RWPE1 (cell line): Measurements from ENCODE around the gene FAM83D.

Experiments used
- CTCF ChIA-PET: fragments of 350-600 bp; sonication (Branson Sonifier 250); formaldehyde crosslinking; extraction: SDS; loops from one replicate; lab custom pipeline; 2021; lab: Yijun Ruan, JAX
- POLR2A ChIA-PET: fragments of 400-600 bp; formaldehyde crosslinking; extraction: SDS; loops from one replicate; lab custom pipeline; 2020; ENCODE audit warnings: antibody characterized with exemption; ENCODE audit not compliant: low non-redundant PET; lab: Yijun Ruan, JAX
- DNase-seq: peaks from one replicate; pipeline ENCODE4 v3.0.0; 2012; ENCODE audit warnings: low spot score
- H3K27ac ChIP-seq: fragments of 450-650 bp; 2 replicates; pipeline ENCODE4 v1.5.1; 2017
- TF ChIP-seq, protein P1 (sequence below): fragments of 450-650 bp; conservative IDR thresholded peaks from 2 replicates; pipeline ENCODE4 v1.5.1; 2017; ENCODE audit warnings: low read depth, mild to moderate bottlenecking

FAM83D gene

DNA sequence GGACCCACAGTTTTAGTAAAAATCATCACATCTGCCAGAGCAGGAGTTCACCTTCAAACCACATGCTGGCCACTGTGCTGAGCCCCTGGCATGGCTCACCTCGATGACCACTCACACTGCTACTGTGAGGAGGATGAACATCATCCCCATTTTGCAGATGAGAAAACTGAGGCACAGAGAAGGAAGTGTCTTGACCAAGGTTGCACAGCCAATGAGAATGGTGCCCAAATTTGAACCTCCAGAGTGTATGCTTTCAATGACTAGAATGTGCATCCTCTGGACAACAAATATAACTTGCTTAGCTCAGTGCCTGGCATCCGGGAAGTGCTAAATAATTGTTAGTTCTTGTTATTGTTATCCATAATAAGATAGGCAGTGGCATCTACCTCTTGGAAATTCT is 37.2 kb upstream of the FAM83D start:
- no peak for DNase-seq
- CTCF ChIA-PET: interaction anchor here (1.0 kb wide), 1 partner anchor 37 kb away, joined by 3 read pairs; the partner anchor contains the start of gene FAM83D
- no peak overlapping the region for H3K27ac ChIP-seq
- TF ChIP-seq, protein P1, sequence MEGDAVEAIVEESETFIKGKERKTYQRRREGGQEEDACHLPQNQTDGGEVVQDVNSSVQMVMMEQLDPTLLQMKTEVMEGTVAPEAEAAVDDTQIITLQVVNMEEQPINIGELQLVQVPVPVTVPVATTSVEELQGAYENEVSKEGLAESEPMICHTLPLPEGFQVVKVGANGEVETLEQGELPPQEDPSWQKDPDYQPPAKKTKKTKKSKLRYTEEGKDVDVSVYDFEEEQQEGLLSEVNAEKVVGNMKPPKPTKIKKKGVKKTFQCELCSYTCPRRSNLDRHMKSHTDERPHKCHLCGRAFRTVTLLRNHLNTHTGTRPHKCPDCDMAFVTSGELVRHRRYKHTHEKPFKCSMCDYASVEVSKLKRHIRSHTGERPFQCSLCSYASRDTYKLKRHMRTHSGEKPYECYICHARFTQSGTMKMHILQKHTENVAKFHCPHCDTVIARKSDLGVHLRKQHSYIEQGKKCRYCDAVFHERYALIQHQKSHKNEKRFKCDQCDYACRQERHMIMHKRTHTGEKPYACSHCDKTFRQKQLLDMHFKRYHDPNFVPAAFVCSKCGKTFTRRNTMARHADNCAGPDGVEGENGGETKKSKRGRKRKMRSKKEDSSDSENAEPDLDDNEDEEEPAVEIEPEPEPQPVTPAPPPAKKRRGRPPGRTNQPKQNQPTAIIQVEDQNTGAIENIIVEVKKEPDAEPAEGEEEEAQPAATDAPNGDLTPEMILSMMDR: no peak
- POLR2A ChIA-PET: no interaction called here

DNA sequence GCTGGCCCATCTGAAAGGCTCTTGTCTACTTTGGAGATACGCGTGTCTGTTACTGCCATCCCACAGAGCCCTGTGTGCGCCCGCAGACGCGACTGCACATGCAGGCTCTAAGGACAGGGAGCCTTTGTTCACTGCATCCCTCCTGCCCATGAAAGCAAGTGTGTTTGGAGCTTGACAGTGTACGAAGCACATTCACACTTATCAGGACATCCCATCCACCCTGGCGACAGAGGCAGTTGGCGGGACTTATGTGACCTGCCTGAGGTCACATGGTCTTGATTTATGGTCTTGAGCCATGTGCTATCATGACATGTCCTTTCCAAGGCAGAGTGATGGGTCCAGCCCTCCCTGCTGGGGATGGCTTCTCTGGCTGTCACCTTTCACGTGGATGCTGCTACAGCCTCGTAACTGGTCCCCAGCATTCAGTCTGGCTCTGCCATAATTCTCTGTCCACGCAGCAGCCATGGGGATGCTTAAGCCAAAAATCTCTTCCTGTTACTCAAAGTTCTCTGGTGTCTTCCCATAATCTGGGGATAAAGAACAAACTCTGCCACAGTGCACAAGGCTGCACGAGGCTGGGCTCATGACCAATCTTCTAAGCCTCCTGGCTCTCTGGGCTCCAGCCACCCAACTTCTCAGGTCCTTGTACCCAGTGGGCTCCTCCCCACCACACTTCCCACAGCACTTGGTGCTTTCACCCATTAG is 36.3 kb upstream of the FAM83D start:
- TF ChIP-seq, protein P1: no peak
- POLR2A ChIA-PET: interaction anchor here (0.6 kb wide), 1 partner anchor 464 kb away, joined by 4 read pairs; no protein-coding TSS in a partner anchor
- CTCF ChIA-PET: interaction anchor here (0.6 to 1.0 kb wide), 2 partner anchors 36 to 278 kb away, joined by 3 read pairs; partner anchors contain the start of gene FAM83D
- DNase-seq: no peak
- no peak overlapping the region for H3K27ac ChIP-seq

DNA sequence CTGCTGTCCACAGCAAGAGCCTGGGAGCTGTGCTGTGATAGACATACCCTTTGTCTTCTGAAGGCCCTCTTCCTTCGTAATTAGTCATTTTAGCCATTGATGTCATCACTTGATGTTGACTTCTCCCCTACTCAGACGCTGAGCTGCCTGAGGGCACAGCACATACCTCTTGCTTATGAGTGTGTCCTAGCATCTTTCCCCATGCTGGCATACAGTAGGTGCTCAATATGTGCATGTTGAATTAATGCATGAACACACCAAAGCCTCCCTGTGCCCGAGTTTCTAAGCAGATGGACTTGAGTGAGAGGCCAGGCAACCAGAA is 35.8 kb upstream of the FAM83D start:
- no peak overlapping the region for H3K27ac ChIP-seq
- TF ChIP-seq, protein P1: no peak
- CTCF ChIA-PET: interaction anchor here (0.6 to 1.2 kb wide), 3 partner anchors 14 to 232 kb away, joined by 3 read pairs; no protein-coding TSS in a partner anchor
- POLR2A ChIA-PET: no interaction called here
- DNase-seq: no peak

DNA sequence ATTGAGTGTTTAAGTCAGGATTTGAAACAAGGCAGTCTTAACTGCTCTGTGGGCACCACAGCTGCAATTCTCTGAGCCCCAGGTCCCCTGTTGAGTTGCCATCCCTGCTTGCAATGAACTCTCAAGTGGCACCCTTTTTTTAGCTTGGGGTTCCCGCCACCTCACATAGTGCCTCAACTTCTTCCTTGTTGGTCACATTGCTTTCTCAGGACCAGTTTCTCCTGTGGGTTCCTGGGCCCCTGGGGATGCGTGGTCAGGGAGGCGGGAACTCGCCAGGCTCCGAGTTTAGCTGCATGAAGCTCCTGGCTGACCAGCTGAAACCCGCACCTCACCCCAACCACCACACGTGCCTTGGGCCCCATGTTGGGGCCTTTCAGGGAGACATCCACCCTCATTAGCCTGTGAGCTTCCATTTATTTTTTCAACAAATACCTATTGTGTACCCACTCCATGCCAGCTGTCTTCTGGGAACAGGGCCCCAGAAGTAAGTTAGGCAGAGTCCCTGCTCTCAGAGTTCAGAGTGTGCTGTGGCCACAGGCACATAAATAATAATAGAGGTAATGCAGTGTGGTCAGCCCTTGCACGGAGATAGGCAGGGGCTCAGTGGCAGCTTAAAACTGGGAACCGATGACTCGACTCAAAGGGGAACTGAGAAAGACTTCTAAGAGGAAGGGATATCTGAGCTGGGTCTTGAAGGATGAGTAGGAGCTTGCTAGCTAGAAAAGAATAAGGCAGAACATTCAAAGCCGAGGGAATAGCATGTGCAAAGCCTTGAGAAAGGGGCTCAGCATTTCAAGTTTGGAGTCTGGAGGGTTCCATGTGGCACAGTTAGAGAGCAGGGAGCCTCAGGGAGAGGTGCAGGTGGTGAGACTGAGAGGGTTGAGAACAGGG is 33.9 kb upstream of the FAM83D start:
- TF ChIP-seq, protein P1: no peak
- ChIA-PET CTCF (interaction anchor here (0.6 to 3.8 kb wide), 20 partner anchors 9 to 259 kb away, joined by 3 to 17 read pairs (median 4); no protein-coding TSS in a partner anchor), POLR2A (no interaction called here)
- no peak overlapping the region for H3K27ac ChIP-seq
- DNase-seq: no peak

DNA sequence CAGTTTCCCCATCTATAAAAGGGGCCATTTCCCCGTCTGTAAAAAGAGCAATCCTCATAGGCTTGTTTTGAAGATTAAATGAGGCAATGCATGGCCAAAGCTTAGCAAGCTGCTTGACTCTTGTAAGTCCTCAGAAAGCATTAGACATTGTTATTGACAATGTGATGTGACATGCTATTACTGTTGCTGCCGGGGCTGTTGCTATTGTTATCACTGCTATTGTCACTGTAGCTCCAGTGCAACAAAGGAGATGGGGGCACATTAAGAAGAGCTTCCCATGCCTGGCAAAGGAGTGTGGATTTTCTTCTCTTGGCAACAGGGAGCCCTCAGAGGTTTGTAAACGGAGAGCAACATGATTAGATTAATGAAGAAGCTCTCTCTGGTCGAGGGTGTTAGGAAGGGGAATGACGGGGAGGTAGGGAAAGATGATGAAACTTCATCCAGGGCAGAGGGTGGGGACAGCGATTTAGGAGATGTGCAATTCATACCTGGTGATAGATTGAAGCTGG is 33.1 kb upstream of the FAM83D start:
- DNase-seq: no peak
- POLR2A ChIA-PET: no interaction called here

More for the DNA sequence above, 33.1 kb upstream of the FAM83D start:
- CTCF ChIA-PET: interaction anchor here (0.6 to 3.8 kb wide), 18 partner anchors 10 to 286 kb away, joined by 3 to 17 read pairs (median 3); no protein-coding TSS in a partner anchor
- TF ChIP-seq, protein P1: no peak
- H3K27ac ChIP-seq: no peak overlapping the region
